B cell (primary cell): Measurements from ENCODE around the gene ATP8A2. TPM values are rescaled to one million over a fixed set of nuclear protein-coding genes. Genes with fewer than 3 reads are reported as not detected.

Source experiments
- ATAC-seq: fragments of 200-7000 bp; cut with Tn5 transposase; one replicate; pipeline ENCODE4 v1.10.0; 2021; ENCODE audit warnings: low read depth, mild to moderate bottlenecking, moderate number of reproducible peaks, moderate library complexity
- CTCF ChIA-PET: fragments of 350-600 bp; sonication (Branson Sonifier 250); formaldehyde crosslinking; loops from one replicate; lab custom pipeline; 2021; ENCODE audit warnings: antibody characterized with exemption, inconsistent platforms; lab: Charles Lee
- POLR2A ChIA-PET: fragments of 350-600 bp; sonication (Branson Sonifier 250); formaldehyde crosslinking; loops from one replicate; lab custom pipeline; 2021; ENCODE audit warnings: antibody characterized with exemption; lab: Charles Lee
- DNase-seq: peaks from one replicate; pipeline ENCODE4 v3.0.0; 2013
- H2AFZ ChIP-seq: 2 replicates; pipeline ENCODE4 v1.6.1; 2012; ENCODE audit warnings: mild to moderate bottlenecking, low read depth, low read length; ENCODE audit not compliant: insufficient read depth, poor library complexity, severe bottlenecking
- H3K27ac ChIP-seq, 2 donors: 1 replicate in 1 of 2; 2 replicates in 1 of 2; pipeline ENCODE4 v1.5.1; 2012 to 2013; ENCODE audit warnings: low read length in 2 of 2, mild to moderate bottlenecking in 2 of 2, moderate library complexity in 1 of 2
- H3K27me3 ChIP-seq, 4 experiments: fragments of 200-600 bp in 1 of 4; sonication (generic) in 1 of 4; replicated peaks in 1 of 4; 1 replicate in 2 of 4; 2 replicates in 2 of 4; pipeline versions ENCODE4 v1.6.1 to v1.7.0; 2013 to 2016; ENCODE audit warnings: low read length in 3 of 4, mild to moderate bottlenecking in 2 of 4, mixed read lengths in 1 of 4, moderate library complexity in 1 of 4; ENCODE audit not compliant: insufficient read depth in 4 of 4, control insufficient read depth in 3 of 4; ENCODE audit errors: control extremely low read depth in 1 of 4
- H3K36me3 ChIP-seq, 2 experiments: replicated peaks in 1 of 2; 1 replicate in 1 of 2; 2 replicates in 1 of 2; pipeline versions ENCODE4 v1.6.1 to v1.7.1; 2013; ENCODE audit warnings: low read length in 1 of 2; ENCODE audit not compliant: insufficient read depth in 2 of 2, control insufficient read depth in 1 of 2; ENCODE audit errors: control extremely low read depth in 1 of 2, extremely low read depth in 1 of 2
- H3K4me1 ChIP-seq, 2 donors: fragments of 200-600 bp in 1 of 2; sonication (generic) in 1 of 2; 1 replicate in 1 of 2; 2 replicates in 1 of 2; pipeline versions ENCODE4 v1.5.1 to v1.6.1; 2013 to 2017; ENCODE audit warnings: low read length in 2 of 2; ENCODE audit not compliant: control insufficient read depth in 2 of 2, insufficient read depth in 2 of 2
- H3K4me2 ChIP-seq: replicated peaks from 2 replicates; pipeline ENCODE3; 2012; ENCODE audit warnings: mild to moderate bottlenecking, low read depth, low read length; ENCODE audit not compliant: poor library complexity, severe bottlenecking
- H3K4me3 ChIP-seq, 5 experiments: fragments of 200-600 bp in 1 of 5; sonication (generic) in 1 of 5; 1 replicate in 3 of 5; 2 replicates in 2 of 5; pipeline versions ENCODE4 v1.5.1 to v1.7.0; 2011 to 2016; ENCODE audit warnings: low read length in 4 of 5, mild to moderate bottlenecking in 4 of 5, low read depth in 2 of 5, control low read depth in 1 of 5, moderate library complexity in 1 of 5; ENCODE audit not compliant: insufficient read depth in 1 of 5; ENCODE audit errors: control extremely low read depth in 1 of 5, extremely low read depth in 1 of 5
- H3K79me2 ChIP-seq: fragments of 200-600 bp; sonication (generic); one replicate; pipeline ENCODE4 v1.6.0; 2016; ENCODE audit warnings: low read length; ENCODE audit not compliant: control insufficient read depth, insufficient read depth
- H3K9ac ChIP-seq: fragments of 200-600 bp; sonication (generic); 2 replicates; pipeline ENCODE4 v1.6.1; 2017; ENCODE audit warnings: mild to moderate bottlenecking, low read length, moderate library complexity
- H3K9me3 ChIP-seq, 3 donors: one replicate each; pipeline versions ENCODE4 v1.6.1 to v1.7.1; 2013; ENCODE audit warnings: low read length in 2 of 3; ENCODE audit not compliant: control insufficient read depth in 2 of 3, insufficient read depth in 1 of 3; ENCODE audit errors: control extremely low read depth in 1 of 3
- H4K20me1 ChIP-seq: 2 replicates; pipeline ENCODE4 v1.6.0; 2012; ENCODE audit warnings: mild to moderate bottlenecking, low read length; ENCODE audit not compliant: insufficient read depth, control insufficient read depth, poor library complexity, severe bottlenecking
- H3K27ac Mint-ChIP-seq: one replicate; pipeline ENCODE4 v1.8.0; 2021; ENCODE audit warnings: mixed read lengths
- H3K27me3 Mint-ChIP-seq: one replicate; pipeline ENCODE4 v1.8.0; 2021; ENCODE audit warnings: mixed read lengths
- H3K4me1 Mint-ChIP-seq: one replicate; pipeline ENCODE4 v1.8.0; 2021; ENCODE audit warnings: mixed read lengths
- H3K4me3 Mint-ChIP-seq: one replicate; pipeline ENCODE4 v1.8.0; 2021; ENCODE audit warnings: mixed read lengths
- H3K9me3 Mint-ChIP-seq: one replicate; pipeline ENCODE4 v1.8.0; 2022; ENCODE audit warnings: mixed read lengths; ENCODE audit not compliant: insufficient read depth
- EZH2 ChIP-seq: IDR thresholded peaks from 2 replicates; pipeline ENCODE4 v1.6.1; 2012; ENCODE audit warnings: borderline replicate concordance, low read depth, mild to moderate bottlenecking, moderate library complexity, low read length; ENCODE audit not compliant: insufficient read depth, poor library complexity, severe bottlenecking
- WGBS: methylation state at CpG from one replicate; pipeline ENCODE4 v1.1.5; 2013; ENCODE audit warnings: missing lambda C conversion rate; ENCODE audit not compliant: insufficient coverage; 5-methylcytosine and 5-hydroxymethylcytosine counted together
- intact Hi-C: fragments of 100-400 bp; cut with micrococcal nuclease; formaldehyde crosslinking; loops from one replicate; pipeline ENCODE4 v1.10.0; 2022
- polyA plus RNA-seq: library from polyadenylated mRNA; depleted of rRNA; stranded (reverse); fragments of >200 nt; gene quantifications from 2 replicates; pipeline ENCODE4 v1.2.3, GENCODE V29; 2012
- total RNA-seq, 2 donors: library from RNA; stranded (reverse); fragments of 120-200 nt in 1 of 2; gene quantifications; 1 replicate in 1 of 2; 2 replicates in 1 of 2; pipeline versions ENCODE4 v1.2.3 to v1.2.4, GENCODE V29; 2013 to 2022
- TF ChIP-seq, protein P1 (sequence below): fragments of 200-600 bp; IDR thresholded peaks from one replicate; pipeline ENCODE4 v1.8.0; 2022; ENCODE audit warnings: antibody characterized with exemption, mild to moderate bottlenecking

The ATP8A2 gene
- total and polyA plus RNA-seq, 2 donors (not counting 1 experiment from before 2014, with no cell fraction given), result not detected

DNA sequence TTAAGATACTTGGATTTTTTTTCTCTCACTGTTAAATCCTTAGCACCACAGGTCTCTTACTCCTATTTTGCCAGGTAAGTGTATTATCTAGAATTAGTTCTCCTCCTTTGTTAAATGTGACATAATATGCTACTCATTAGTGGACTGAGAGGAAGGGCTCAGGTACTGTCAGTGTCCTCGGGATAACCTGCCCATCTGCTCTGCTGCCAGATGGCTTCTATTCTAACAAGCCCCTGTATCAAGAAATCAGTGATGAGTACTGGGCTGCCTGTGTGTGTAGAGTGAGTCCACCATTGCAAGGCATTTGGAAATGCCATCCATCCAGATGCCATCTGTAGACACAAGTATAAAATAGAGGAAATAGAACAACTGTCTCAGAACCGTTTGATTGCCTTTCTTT lies 209.6 kb downstream of the ATP8A2 start:
- H3K4me2 ChIP-seq, result no peak overlapping the region
- DNase-seq (no peak), ATAC-seq (no peak)
- H2AFZ ChIP-seq, result no peak overlapping the region
- no peak overlapping the region for H3K4me3 Mint-ChIP-seq
- no peaks in the 10 kb centered on the region for H3K36me3 ChIP-seq
- no peaks in the 10 kb centered on the region for H3K4me1 ChIP-seq
- no peak overlapping the region for H3K4me3 ChIP-seq
- H3K79me2 ChIP-seq, result no peaks in the 10 kb centered on the region
- intact Hi-C loops, result no loop called here
- H3K9ac ChIP-seq, result no peak overlapping the region
- H3K27me3 Mint-ChIP-seq, result peaks cover 14% of the 10 kb centered on the region
- H3K27ac Mint-ChIP-seq, result no peak overlapping the region
- POLR2A ChIA-PET, result no interaction called here
- no peaks in the 10 kb centered on the region for H3K4me1 Mint-ChIP-seq
- CTCF ChIA-PET, result no interaction called here
- H3K9me3 Mint-ChIP-seq, result no peaks in the 10 kb centered on the region
- H3K9me3 ChIP-seq, result no peaks in the 10 kb centered on the region
- no CpG with 5 or more reads among the region's 2 CpGs for WGBS
- TF ChIP-seq, protein P1, sequence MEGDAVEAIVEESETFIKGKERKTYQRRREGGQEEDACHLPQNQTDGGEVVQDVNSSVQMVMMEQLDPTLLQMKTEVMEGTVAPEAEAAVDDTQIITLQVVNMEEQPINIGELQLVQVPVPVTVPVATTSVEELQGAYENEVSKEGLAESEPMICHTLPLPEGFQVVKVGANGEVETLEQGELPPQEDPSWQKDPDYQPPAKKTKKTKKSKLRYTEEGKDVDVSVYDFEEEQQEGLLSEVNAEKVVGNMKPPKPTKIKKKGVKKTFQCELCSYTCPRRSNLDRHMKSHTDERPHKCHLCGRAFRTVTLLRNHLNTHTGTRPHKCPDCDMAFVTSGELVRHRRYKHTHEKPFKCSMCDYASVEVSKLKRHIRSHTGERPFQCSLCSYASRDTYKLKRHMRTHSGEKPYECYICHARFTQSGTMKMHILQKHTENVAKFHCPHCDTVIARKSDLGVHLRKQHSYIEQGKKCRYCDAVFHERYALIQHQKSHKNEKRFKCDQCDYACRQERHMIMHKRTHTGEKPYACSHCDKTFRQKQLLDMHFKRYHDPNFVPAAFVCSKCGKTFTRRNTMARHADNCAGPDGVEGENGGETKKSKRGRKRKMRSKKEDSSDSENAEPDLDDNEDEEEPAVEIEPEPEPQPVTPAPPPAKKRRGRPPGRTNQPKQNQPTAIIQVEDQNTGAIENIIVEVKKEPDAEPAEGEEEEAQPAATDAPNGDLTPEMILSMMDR, result no peak
- TF ChIP-seq EZH2, result no peak
- H4K20me1 ChIP-seq, result no peaks in the 10 kb centered on the region
- no peak overlapping the region for H3K27ac ChIP-seq
- peaks cover 0 to 4% (median 0%) of the 10 kb centered on the region in 4 experiments for H3K27me3 ChIP-seq

DNA sequence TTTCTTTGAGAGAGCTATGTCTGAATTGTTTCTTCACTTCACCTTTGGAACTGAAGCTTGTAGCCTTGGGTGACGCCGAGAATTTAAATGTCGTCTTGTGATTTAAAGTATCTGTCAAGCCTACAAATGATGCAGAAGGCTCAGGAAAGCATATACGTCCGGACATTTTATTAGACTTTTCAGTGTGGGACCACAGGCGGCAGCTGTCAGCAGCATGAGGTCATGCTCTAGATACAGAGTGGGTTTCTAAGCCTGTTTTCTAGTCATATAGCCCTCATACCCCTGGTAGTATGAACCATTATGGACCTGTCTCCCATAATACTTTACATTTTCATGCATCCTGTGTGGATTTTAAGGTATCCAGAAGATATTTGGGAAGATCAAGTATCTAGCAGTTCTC lies 212.3 kb downstream of the ATP8A2 start:
- Histone ChIP-seq H3K4me3 (no peak overlapping the region), H3K4me1 (no peaks in the 10 kb centered on the region), H2AFZ (no peak overlapping the region), H3K36me3 (no peaks in the 10 kb centered on the region), H4K20me1 (no peaks in the 10 kb centered on the region), H3K27me3 (peaks cover 0 to 4% (median 0%) of the 10 kb centered on the region in 4 experiments), H3K9ac (no peak overlapping the region), H3K27ac (no peak overlapping the region), H3K79me2 (no peaks in the 10 kb centered on the region), H3K9me3 (no peaks in the 10 kb centered on the region), H3K4me2 (no peak overlapping the region)
- ChIA-PET POLR2A (no interaction called here), CTCF (interaction anchor here (2.2 kb wide), 1 partner anchor 10 kb away, joined by 9 read pairs; no protein-coding TSS in a partner anchor)
- no peaks in the 10 kb centered on the region for H3K4me1 Mint-ChIP-seq
- H3K4me3 Mint-ChIP-seq, result no peak overlapping the region
- TF ChIP-seq, protein P1, result no peak
- no peak for TF ChIP-seq EZH2
- H3K27me3 Mint-ChIP-seq, result peaks cover 22% of the 10 kb centered on the region
- WGBS, result 86% methylated on average over 3 of the region's 6 CpGs
- DNase-seq, result no peak
- H3K9me3 Mint-ChIP-seq, result no peaks in the 10 kb centered on the region
- ATAC-seq, result no peak
- H3K27ac Mint-ChIP-seq, result no peak overlapping the region
- intact Hi-C loops, result no loop called here
